Ecto neural progenitor cell (in vitro differentiated cells): Measurements from ENCODE around the gene CCDC182.

Experiments
- DNase-seq: peaks from one replicate; pipeline ENCODE4 v3.0.0-alpha.2; 2018; ENCODE audit warnings: low spot score

CCDC182 gene

GRCh38 chr17:57756951-57757350 lies 11.9 kb upstream of the CCDC182 start:
- no peak for DNase-seq

GRCh38 chr17:57755480-57756070 lies 10.5 kb upstream of the CCDC182 start:
- DNase-seq: no peak

- DNase-seq: no peak
Observed at GRCh38 chr17:57752031-57752905, 7.2 kb upstream of the CCDC182 start.

GRCh38 chr17:57751348-57751971 lies 6.4 kb upstream of the CCDC182 start:
- DNase-seq: no peak

- no peak for DNase-seq
Observed at GRCh38 chr17:57750895-57751294, 5.8 kb upstream of the CCDC182 start.

GRCh38 chr17:57750109-57750871 lies 5.2 kb upstream of the CCDC182 start:
- no peak for DNase-seq

- DNase-seq: no peak
Observed at GRCh38 chr17:57749701-57750100, 4.6 kb upstream of the CCDC182 start.

GRCh38 chr17:57747221-57748017 lies 2.3 kb upstream of the CCDC182 start:
- DNase-seq: no peak

- no peak for DNase-seq
Observed at GRCh38 chr17:57746221-57746620, 1.1 kb upstream of the CCDC182 start.

- DNase-seq: no peak
Observed at GRCh38 chr17:57744195-57745170, 616 bp downstream of the CCDC182 start.

- DNase-seq: no peak
Observed at GRCh38 chr17:57740235-57740528, 4.9 kb downstream of the CCDC182 start.

GRCh38 chr17:57739402-57740234 lies 5.5 kb downstream of the CCDC182 start:
- no peak for DNase-seq

- no peak for DNase-seq
Observed at GRCh38 chr17:57737450-57737849, 7.6 kb downstream of the CCDC182 start.

- no peak for DNase-seq
Observed at GRCh38 chr17:57735707-57736106, 9.4 kb downstream of the CCDC182 start.

- no peak for DNase-seq
Observed at GRCh38 chr17:57735230-57735629, 9.9 kb downstream of the CCDC182 start.

GRCh38 chr17:57733085-57733484 lies 12.0 kb downstream of the CCDC182 start:
- DNase-seq: no peak

GRCh38 chr17:57732062-57732461 lies 13.0 kb downstream of the CCDC182 start:
- DNase-seq: no peak

GRCh38 chr17:57730026-57730701 lies 14.9 kb downstream of the CCDC182 start:
- DNase-seq: no peak

GRCh38 chr17:57727630-57728175 lies 17.4 kb downstream of the CCDC182 start:
- no peak for DNase-seq
